HG03159 (cell line): ENCODE data around the gene BICC1.
"Not testable (repeated sequence)": the region's sequence is repeated elsewhere in the genome, so short reads cannot be mapped to it uniquely, and the experiment has no call there.

Experiments used
- ATAC-seq: cut with Tn5 transposase; IDR thresholded peaks from one replicate; pipeline ENCODE4 v1.9.1; 2021; ENCODE audit warnings: mild to moderate bottlenecking, moderate library complexity; ENCODE audit not compliant: unreplicated experiment

BICC1 gene

DNA sequence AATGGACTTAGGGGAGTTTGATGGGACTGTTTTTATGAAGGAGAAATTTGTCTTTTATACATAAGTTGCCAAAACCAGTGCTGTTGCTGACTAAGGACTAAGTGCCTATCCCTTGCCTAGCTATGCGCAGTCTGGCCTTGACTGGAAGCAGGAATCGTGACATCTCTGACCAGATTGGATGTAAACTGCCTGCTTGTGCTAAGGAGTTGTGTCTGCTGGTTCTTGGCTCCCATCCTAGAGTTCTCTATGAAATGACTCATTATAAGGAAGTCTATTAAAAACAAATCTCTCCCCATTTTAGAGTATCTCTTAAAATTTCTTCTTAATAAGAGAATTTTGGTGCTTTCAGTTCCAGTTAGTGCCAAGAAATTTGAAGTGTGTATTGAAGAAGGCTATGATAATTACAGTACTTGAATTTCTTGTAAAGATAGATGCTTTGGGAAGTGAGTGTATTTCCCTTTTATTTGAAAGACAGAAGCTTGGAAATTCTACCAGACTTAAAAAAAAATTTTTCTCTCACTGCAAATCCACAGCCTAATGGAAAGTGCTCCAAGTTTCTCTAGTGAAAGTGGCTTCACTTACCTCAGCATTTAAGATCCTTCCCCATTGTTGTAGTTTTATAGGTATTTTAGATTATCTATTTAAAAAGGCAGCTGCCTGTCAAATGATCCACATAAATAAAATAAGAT is 77.6 kb downstream of the BICC1 start:
- no peak for ATAC-seq

DNA sequence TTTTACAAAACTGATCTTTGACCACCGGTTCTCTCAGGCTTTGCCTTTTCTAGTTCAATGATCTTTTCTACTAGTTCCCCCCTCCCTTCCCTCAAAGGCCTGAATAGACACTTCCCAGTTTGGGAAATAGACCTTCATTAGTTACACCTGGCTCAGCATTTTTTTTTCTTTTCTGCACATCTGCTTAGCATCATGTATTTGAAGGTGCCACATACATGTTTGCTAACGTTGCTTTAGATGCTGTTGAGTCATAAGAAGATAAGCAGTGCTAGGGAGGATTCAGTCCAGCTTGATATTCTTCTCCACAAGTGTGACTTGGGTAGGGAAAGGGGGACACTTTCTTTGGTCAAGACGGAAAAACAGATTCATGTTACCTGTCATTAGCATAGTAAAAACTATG is 78.3 kb downstream of the BICC1 start:
- ATAC-seq, result no peak

DNA sequence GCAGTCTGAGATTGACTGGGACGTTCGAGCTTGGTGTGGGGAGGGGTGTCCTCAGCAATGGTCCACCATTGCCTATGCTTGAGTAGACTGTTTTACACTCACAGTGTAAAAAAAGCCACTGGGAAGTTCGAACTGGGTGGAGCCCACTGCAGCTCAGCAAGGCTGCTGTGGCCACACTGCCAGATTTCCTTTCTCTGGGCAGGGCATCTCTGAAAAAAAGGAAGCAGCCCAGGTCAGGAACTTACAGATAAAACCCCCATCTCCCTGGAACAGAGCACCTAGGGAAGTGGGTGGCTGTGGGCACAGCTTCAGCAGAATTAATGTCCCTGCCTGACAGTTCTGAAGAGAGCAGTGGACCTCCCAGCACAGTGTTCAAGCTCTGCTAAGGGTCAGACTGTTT is 80.3 kb downstream of the BICC1 start:
- ATAC-seq, result no peak

DNA sequence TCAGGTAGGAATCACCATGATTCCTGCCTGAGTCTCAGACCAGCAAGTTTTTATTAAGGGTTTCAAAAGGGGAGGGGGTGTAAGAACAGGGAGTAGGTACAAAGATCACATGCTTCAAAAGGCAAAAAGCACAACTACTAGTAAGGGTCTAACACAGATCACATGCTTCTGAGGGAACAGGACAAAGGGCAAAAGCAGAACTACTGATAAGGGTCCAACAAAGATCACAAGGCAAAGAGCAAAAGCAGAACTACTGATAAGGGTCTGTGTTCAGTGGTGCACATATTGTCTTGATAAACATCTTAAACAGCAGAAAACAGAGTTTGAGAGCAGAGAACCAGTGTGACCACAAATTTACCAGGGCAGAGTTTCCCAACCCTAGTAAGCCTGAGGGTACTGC is 84.5 kb downstream of the BICC1 start:
- ATAC-seq, result not testable (repeated sequence)

- ATAC-seq, result no peak
Measured at GRCh38 chr10:58599927-58600553, 87.4 kb downstream of the BICC1 start.

DNA sequence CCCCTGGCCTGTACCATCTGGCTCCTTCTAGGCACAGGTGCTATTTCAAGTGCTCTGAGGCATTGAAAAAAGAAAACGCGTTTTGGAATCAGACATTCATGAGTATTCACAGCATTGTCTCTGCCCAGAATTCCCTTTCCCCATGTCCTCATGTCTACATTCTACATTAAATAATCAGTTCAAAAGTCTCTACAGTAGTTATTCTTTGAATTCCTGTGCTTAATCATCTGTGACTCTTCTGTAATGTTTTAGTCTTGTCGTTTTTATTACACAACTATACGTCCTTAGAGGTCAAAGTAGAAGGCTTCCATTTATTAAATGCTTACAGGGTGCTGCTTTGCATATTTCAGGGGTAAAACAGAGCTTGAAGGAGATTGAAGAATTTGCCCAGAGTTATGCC is 95.7 kb downstream of the BICC1 start:
- no peak for ATAC-seq

GRCh38 chr10:58608826-58609531 is 96.3 kb downstream of the BICC1 start:
- no peak for ATAC-seq

DNA sequence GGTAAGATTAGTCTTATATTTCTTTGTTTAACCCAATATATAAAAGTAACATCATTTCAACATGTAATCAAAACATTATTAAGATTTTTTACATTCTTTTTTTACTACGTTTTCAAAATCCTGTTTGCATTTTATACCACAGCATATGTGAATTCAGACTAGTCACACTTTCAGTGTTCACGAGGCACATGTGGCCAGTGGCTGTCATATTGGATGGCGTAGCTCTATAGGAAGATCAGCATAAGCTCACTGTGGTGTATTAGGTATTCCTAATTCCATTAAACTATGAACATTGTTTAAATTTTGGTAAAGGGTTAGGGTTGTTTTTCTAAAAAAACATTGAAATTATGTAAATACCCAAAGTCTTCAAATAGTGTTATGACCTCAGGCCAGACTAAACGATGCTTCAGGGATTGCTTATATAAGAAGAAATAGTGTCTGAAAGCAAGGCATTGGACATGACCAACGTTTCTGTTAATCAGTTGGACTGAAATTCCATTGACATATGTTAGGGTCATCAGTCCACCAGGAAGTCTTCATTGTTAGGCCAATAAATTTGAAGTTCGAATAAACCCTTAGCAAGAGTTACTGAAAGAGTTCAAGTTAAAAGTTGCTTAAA is 97.0 kb downstream of the BICC1 start:
- ATAC-seq, result no peak

GRCh38 chr10:58615237-58615935 is 102.7 kb downstream of the BICC1 start:
- ATAC-seq, result no peak

- no peak for ATAC-seq
Measured at GRCh38 chr10:58618158-58618676, 105.5 kb downstream of the BICC1 start.

- ATAC-seq, result no peak
Measured at GRCh38 chr10:58621379-58622077, 108.9 kb downstream of the BICC1 start.

DNA sequence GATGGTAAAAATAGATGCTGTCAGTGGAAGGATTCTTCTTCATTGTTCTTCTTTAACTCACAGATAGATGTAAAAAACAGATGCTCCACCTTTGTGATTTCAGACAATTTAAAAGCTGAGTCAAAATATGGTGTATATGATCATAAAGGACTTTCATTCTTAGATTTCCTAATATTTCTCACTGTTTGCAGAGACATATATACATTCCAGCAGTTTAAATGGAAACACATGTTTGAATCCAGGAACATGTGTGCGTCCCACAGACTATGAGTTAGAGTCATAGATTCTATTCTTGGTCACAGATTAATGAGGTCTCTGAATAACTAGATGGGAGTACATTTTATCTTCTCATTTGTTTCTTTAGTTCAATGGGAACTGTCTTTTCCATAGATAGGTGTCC is 109.6 kb downstream of the BICC1 start:
- no peak for ATAC-seq

- no peak for ATAC-seq
Measured at GRCh38 chr10:58625070-58625469, 112.4 kb downstream of the BICC1 start.

- ATAC-seq, result no peak
Measured at GRCh38 chr10:58627392-58627791, 114.7 kb downstream of the BICC1 start.

GRCh38 chr10:58631715-58632114 is 119.0 kb downstream of the BICC1 start:
- ATAC-seq, result no peak

GRCh38 chr10:58632216-58632615 is 119.5 kb downstream of the BICC1 start:
- ATAC-seq, result no peak

- ATAC-seq, result no peak
Measured at GRCh38 chr10:58637352-58637751, 124.7 kb downstream of the BICC1 start.

DNA sequence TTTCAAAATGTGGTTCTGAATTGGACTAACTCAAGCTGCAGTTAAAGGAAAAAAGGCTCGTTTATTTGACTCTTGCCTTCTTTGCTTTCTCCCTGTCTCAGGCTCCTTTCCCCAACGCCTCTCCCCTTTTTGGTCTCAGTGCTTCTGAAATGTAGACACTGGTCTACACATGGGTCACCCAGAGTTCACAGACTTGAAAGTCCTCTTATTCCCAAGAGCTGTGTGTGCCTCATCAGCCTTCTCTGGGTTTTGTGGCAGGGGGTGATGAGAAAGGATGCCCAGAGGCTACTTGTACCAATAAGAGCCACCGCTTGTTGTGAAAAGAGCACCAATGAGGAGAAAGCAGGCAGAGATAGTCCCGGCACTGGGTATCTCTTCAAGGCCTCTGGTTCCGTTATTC is 125.7 kb downstream of the BICC1 start:
- no peak for ATAC-seq

- no peak for ATAC-seq
Measured at GRCh38 chr10:58641095-58641531, 128.4 kb downstream of the BICC1 start.

DNA sequence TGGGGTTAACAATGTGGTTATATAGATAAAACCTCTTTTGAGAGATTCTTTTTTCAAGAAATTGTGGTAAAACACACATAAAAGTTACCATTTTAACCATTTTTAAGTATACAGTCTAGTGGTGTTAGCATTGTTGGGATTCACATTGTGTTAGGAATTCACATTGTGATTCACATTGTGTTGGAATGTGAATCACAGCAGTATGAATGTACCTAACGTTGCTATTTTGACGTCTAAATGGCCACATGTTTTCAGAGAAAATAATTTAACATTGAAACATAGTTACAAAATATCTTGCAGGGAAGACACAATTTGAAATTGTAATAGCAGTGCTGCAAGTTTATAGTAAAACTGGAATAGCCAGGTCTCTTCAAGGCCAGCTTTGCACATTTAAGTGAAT is 129.0 kb downstream of the BICC1 start:
- no peak for ATAC-seq
